Fibroblast of lung (primary cell): ENCODE data around the gene CD82. TPM values are rescaled to one million over a fixed set of nuclear protein-coding genes. Genes with fewer than 3 reads are reported as not detected.

Source experiments
- DNase-seq, 2 donors: peaks; one replicate each; pipeline versions ENCODE4 v3.0.0 to v3.0.0-alpha.2; 2010; ENCODE audit warnings: low read depth in 2 of 2
- H2AFZ ChIP-seq: 2 replicates; pipeline ENCODE4 v1.5.1; 2012; ENCODE audit warnings: low read length, control low read depth, inconsistent platforms
- H3K27ac ChIP-seq: 2 replicates; pipeline ENCODE4 v1.5.1; 2011; ENCODE audit warnings: low read length, control low read depth; ENCODE audit not compliant: insufficient read depth
- H3K27me3 ChIP-seq: 2 replicates; pipeline ENCODE4 v1.5.1; 2011; ENCODE audit warnings: mild to moderate bottlenecking, low read length; ENCODE audit not compliant: control insufficient read depth, insufficient read depth
- H3K36me3 ChIP-seq: 2 replicates; pipeline ENCODE4 v1.5.1; 2011; ENCODE audit warnings: low read length; ENCODE audit not compliant: control insufficient read depth, insufficient read depth
- H3K4me1 ChIP-seq: 2 replicates; pipeline ENCODE4 v1.5.1; 2011; ENCODE audit warnings: low read length; ENCODE audit not compliant: control insufficient read depth, insufficient read depth; ENCODE audit errors: extremely low read depth
- H3K4me2 ChIP-seq: 2 replicates; pipeline ENCODE4 v1.5.1; 2011; ENCODE audit warnings: low read length, control low read depth; ENCODE audit not compliant: insufficient read depth; ENCODE audit errors: extremely low read depth
- H3K4me3 ChIP-seq, 4 experiments: fragments of 200-600 bp in 1 of 4; sonication (generic) in 1 of 4; replicated peaks in 1 of 4; 2 replicates each; pipeline ENCODE4 v1.5.1; 2011 to 2016; ENCODE audit warnings: low read length in 4 of 4, low read depth in 3 of 4, mild to moderate bottlenecking in 3 of 4, control low read depth in 2 of 4, inconsistent platforms in 1 of 4, mixed read lengths in 1 of 4; ENCODE audit not compliant: insufficient read depth in 1 of 4; ENCODE audit errors: control extremely low read depth in 1 of 4
- H3K79me2 ChIP-seq: 2 replicates; pipeline ENCODE4 v1.5.1; 2012; ENCODE audit warnings: mild to moderate bottlenecking, low read length, inconsistent platforms; ENCODE audit not compliant: control insufficient read depth, insufficient read depth
- H3K9ac ChIP-seq: 2 replicates; pipeline ENCODE4 v1.5.1; 2011; ENCODE audit warnings: mild to moderate bottlenecking, low read length, control low read depth; ENCODE audit not compliant: insufficient read depth
- H3K9me3 ChIP-seq: 2 replicates; pipeline ENCODE4 v1.5.1; 2012; ENCODE audit warnings: low read depth, low read length; ENCODE audit not compliant: control insufficient read depth, insufficient read depth
- H4K20me1 ChIP-seq: 2 replicates; pipeline ENCODE4 v1.5.1; 2011; ENCODE audit warnings: low read length; ENCODE audit not compliant: control insufficient read depth, insufficient read depth; ENCODE audit errors: extremely low read depth
- CTCF ChIP-seq, 2 donors: IDR thresholded peaks in 1 of 2; conservative IDR thresholded peaks in 1 of 2; 1 replicate in 1 of 2; 2 replicates in 1 of 2; pipeline ENCODE4 v1.5.1; 2011 to 2012; ENCODE audit warnings: low read length in 2 of 2, control low read depth in 1 of 2, inconsistent platforms in 1 of 2, low read depth in 1 of 2, mild to moderate bottlenecking in 1 of 2
- EZH2 ChIP-seq: IDR thresholded peaks from 2 replicates; pipeline ENCODE4 v1.5.1; 2012; ENCODE audit warnings: low read length, control low read depth, mild to moderate bottlenecking; ENCODE audit errors: missing control alignments
- polyA plus RNA-seq, 2 donors: library from polyadenylated mRNA; depleted of rRNA in 1 of 2; stranded (reverse) in 1 of 2; unstranded in 1 of 2; fragments of >200 nt; gene quantifications; 2 replicates each; pipeline ENCODE4 v1.2.1, GENCODE V29; 2011 to 2012; ENCODE audit warnings: missing spikeins in 1 of 2
- total RNA-seq: library from RNA; depleted of rRNA; stranded (reverse); fragments of >200 nt; gene quantifications from 2 replicates; pipeline ENCODE4 v1.2.1, GENCODE V29; 2014

Gene CD82
- total and polyA plus RNA-seq, 2 donors (not counting 1 experiment from before 2014, with no cell fraction given): 54.2 to 114 TPM

GRCh38 chr11:44654057-44654456 lies 88.6 kb downstream of the CD82 start:
- H3K9ac ChIP-seq: no peak overlapping the region
- no peak overlapping the region for H3K4me2 ChIP-seq
- H2AFZ ChIP-seq: no peak overlapping the region
- no peak overlapping the region for H3K27ac ChIP-seq
- H3K27me3 ChIP-seq: peaks cover 5% of the 10 kb centered on the region
- TF ChIP-seq CTCF (conservative IDR thresholded peaks at IDR 0.05 in 1 of 2, IDR thresholded peaks at IDR 0.05 in 1 of 2; ENCODE audit: low read depth in 1 of 2, low read length in 2 of 2) (no peak), EZH2 (no peak)
- no peaks in the 10 kb centered on the region for H3K9me3 ChIP-seq
- DNase-seq: no peak
- no peak overlapping the region for H3K4me3 ChIP-seq
- H4K20me1 ChIP-seq: no peaks in the 10 kb centered on the region
- no peaks in the 10 kb centered on the region for H3K36me3 ChIP-seq
- H3K79me2 ChIP-seq: no peaks in the 10 kb centered on the region
- H3K4me1 ChIP-seq: no peaks in the 10 kb centered on the region

GRCh38 chr11:44654596-44654995 lies 89.1 kb downstream of the CD82 start:
- Histone ChIP-seq H2AFZ (no peak overlapping the region), H3K4me1 (no peaks in the 10 kb centered on the region), H3K4me2 (no peak overlapping the region), H3K9ac (no peak overlapping the region), H3K4me3 (no peak overlapping the region), H3K79me2 (no peaks in the 10 kb centered on the region), H3K36me3 (no peaks in the 10 kb centered on the region), H3K27me3 (peaks cover 7% of the 10 kb centered on the region), H3K27ac (no peak overlapping the region), H3K9me3 (no peaks in the 10 kb centered on the region), H4K20me1 (no peaks in the 10 kb centered on the region)
- DNase-seq: no peak
- TF ChIP-seq EZH2: no peak
- TF ChIP-seq CTCF (conservative IDR thresholded peaks at IDR 0.05 in 1 of 2, IDR thresholded peaks at IDR 0.05 in 1 of 2; ENCODE audit: low read depth in 1 of 2, low read length in 2 of 2): no peak

DNA sequence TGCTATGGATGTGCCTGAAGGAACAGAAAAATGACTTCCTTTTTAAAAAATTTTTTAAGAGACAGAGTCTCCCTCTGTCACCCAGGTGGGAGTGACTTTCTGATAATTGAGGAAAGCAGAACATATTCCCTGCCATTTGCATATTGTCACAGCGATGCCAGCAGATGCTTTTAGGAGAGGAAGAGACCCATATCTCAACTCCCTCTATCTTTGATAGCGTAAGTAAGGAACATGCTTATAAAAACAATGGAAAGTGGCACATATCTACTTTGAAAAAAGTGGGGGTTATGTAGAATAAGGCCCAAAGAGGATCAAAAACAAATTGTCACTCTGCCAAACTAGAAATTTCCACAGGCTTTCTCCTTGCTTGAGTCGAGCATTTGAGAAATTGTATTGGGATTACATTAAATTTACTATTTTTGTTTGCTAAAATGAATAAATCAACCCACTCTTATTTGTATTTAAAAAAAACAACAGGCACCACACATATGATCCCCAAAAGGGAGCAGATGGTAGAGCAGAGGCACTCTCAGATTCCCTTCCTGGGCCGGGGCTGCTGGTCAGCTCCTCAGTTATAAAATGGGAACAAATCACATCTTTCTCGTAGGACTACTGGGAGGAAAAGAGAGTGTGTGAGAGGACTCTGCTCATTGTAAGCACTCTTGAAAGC lies 92.5 kb downstream of the CD82 start:
- Histone ChIP-seq H3K9me3 (no peaks in the 10 kb centered on the region), H3K9ac (no peak overlapping the region), H4K20me1 (no peaks in the 10 kb centered on the region), H3K4me2 (no peak overlapping the region), H3K79me2 (no peaks in the 10 kb centered on the region), H3K36me3 (no peaks in the 10 kb centered on the region), H3K27ac (no peak overlapping the region), H2AFZ (no peak overlapping the region), H3K27me3 (peaks cover 7% of the 10 kb centered on the region), H3K4me3 (no peak overlapping the region), H3K4me1 (no peaks in the 10 kb centered on the region)
- DNase-seq: no peak
- TF ChIP-seq EZH2 (no peak), CTCF (conservative IDR thresholded peaks at IDR 0.05 in 1 of 2, IDR thresholded peaks at IDR 0.05 in 1 of 2; ENCODE audit: low read depth in 1 of 2, low read length in 2 of 2) (no peak)
